Anterior cingulate cortex (tissue), 58 donors: ENCODE data around the gene LRRC8D.

Experiments
- DNase-seq, 58 donors: peaks; one replicate each; lab custom pipeline; 2025; lab: John Stamatoyannopoulos, UW

The LRRC8D gene

GRCh38 chr1:89890085-89890752 is 69.4 kb downstream of the LRRC8D start:
- peak in 3 of 58 donors; percentile 6 to 64 (median 16) for DNase-seq

- DNase-seq: no peak
Observed at GRCh38 chr1:89892816-89893215, 72.0 kb downstream of the LRRC8D start.

- peak in 1 of 58 donors; percentile 19 for DNase-seq
Observed at GRCh38 chr1:89894210-89895201, 73.7 kb downstream of the LRRC8D start.

DNA sequence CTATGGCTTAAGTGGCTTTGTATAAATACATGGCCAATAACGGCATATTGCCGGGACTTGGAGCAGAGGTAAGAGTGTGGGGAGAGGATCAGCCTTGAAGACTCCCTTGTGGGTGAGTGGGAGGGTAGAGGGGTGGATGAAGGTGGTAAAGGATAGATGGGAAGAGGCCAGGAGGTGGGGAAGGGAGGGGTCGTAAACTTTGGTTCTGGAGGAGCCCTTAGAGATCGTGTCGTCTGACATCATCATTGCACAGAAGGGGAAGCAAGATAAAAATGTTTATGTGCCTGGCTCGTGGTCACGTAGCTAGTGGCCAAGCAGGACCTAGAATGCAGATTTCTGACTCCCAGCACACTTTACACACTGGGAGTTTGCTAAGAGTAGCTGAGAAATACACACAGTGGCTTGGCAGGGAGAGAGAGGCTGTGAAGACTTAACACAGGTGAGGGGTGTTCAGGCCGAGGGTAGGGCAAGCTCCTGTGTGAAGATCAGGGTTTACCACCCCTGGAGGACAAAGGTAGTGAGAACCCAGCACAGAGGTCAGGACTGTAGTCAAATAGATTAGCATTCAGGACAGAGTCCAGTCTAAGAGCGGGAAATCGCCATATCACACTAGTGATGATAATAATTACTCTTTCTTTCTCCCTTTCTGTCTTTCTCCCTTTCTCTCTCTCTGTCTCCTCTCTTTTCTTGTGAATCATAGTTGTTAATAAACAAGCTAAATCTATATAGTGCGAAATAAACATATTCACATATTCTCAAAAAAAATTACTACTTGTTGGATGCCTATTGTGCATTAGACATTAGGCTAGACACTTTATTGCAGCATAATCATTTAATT is 75.5 kb downstream of the LRRC8D start:
- DNase-seq: no peak

DNA sequence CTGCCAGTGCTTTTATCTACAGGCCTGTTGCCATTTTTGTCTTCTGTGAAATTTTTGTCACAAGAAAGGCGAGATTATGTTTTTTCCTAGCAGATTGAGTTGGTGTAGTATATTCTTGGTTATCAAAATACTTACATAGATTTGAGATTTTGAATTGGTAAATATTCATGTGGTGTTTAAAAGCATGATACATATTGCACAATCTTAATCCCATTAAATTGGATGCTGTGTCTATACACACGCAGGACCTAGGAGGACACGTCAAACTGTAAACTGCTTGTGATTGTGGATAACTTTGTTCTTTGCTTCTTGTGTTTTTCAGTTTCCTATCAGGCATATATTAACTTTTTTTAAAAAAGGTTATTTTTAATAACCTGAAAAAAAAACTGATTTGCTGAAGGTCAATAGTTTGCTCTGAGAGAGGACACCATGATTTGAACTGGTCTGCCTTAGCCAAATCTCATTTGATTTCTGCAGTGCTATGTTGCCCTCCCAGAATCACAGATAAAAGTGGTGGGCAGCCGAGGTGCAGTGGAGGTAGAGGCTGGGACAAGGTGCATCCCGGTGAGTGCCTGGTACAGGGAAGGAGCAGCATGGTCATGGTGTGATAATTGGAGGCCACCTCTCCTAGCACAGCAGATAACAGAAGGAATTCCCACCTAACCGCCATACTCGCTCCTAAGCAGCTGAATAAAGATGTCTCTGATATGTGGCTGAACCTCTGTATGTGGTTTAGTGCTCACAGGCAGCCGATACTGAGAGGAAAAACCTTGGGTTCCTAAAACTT is 76.7 kb downstream of the LRRC8D start:
- no peak for DNase-seq

GRCh38 chr1:89898150-89898549 is 77.3 kb downstream of the LRRC8D start:
- DNase-seq: no peak

GRCh38 chr1:89898695-89899470 is 78.1 kb downstream of the LRRC8D start:
- no peak for DNase-seq

GRCh38 chr1:89900323-89900722 is 79.5 kb downstream of the LRRC8D start:
- DNase-seq: no peak

- no peak for DNase-seq
Observed at GRCh38 chr1:89900791-89901708, 80.2 kb downstream of the LRRC8D start.

GRCh38 chr1:89901957-89902669 is 81.3 kb downstream of the LRRC8D start:
- no peak for DNase-seq

DNA sequence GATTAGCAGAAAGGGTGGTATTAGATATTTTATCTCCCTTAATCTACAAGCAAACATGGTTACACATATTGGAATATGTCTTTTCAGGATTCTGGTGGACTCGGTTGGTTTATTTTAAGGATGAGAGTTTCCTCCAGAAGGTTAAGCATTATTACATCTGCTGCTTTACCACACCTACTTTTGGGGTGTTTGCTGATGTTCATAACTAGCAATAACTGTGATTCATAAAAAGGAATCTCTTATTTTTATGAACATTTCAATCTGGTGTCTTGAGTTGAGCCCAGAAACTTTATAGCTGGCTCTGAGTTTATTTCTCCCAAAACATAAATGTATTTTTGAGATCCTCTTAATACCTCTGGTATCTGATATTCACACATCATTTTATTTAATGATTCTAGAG is 82.7 kb downstream of the LRRC8D start:
- no peak for DNase-seq

- no peak for DNase-seq
Observed at GRCh38 chr1:89904219-89904980, 83.6 kb downstream of the LRRC8D start.

DNA sequence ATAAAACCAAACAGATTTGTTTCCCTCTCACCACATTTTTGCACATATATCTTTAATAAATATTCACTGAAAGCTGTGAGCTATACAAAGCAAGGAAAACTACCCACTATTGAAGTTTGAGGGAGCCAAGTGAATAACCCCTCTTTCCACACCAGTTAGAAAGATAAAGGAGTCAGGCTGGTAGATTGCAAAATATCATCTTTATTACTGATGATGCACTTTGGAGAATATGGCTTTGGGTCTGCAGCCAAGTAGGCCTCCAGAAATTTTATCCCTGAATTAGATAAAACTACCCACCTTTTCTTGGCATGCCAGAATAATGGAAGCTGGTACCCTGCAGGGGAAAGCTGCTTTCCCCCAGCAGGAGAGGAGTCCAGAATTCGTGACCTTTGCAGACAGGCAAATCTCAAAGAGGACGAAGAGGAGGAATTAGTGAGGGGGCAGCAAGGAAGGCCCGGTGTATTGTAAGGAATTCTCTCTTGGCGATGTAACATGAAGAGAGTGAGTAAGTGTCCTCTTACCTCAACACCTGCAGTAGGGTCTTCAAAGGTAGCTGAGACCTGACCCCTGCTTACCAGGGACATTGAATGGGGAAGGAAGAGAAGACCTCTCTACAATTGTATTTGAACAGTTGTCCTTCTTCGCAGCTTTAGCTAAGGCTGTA is 84.7 kb downstream of the LRRC8D start:
- no peak for DNase-seq

DNA sequence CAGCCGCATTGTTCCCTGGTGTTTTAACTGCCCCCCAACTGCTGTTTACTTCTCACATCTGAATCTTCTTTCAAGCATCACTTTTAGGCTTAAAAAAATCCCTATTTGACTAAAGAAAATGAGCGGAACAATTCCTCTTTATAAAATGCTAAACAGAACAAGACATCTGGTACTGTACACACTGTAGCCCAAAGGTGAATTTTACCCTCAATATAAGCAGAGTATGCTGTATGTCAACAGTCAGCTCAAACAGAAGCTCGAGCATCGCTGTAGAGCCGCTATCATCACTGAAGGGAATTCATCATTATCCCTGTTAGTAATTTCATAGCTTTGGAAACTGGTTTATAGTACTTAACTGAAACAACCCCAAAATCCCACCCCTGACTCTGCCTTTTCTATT is 85.3 kb downstream of the LRRC8D start:
- no peak for DNase-seq

DNA sequence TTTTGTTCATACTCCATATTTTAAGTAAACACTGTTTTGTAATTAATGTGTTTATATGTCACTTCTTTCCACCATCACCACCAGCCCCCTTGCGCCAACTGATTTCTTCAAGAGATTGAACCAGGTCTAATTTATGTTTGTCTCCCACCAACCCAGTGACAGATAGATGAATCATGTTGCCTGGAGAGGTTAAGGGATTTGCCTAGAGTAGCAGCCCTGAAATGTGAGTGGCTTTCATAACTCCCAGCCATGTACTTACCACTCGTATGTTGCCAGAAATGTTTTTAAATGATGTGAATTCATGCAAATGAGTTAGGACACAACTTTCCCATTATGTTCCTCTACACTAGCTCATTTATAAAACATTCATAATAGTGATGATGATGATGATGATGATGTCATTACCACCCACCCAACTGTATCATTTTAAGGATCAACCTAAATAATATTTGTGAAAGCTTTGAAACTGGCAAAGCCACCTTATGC is 86.9 kb downstream of the LRRC8D start:
- no peak for DNase-seq

DNA sequence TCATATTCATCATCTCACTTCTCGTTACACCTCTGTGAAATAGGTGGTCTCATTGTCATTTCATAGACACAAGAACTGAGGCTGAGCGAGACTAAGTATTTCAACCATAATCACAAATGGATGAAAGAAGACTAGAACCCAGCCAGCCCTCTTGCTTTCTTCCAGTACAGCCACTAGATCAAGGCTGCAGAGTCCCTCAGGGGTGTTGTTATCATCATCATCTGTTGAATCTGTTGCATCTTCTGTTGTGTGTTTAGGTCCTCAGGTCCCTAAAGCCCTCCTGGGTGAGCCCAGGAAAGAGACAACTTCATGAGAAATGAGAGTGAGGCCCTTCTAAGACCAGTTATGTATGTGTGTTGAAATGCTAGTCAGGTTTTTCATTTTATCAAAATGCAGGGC is 87.4 kb downstream of the LRRC8D start:
- no peak for DNase-seq
